ENCODE results near the gene RBBP6.

GRCh38 chr16:24555346-24555872, 16.0 kb downstream of the RBBP6 start:
- TF ChIP-seq CTCF (conservative IDR thresholded peaks at IDR 0.05) (no peak), EZH2 (IDR thresholded peaks at IDR 0.05; ENCODE audit: low read depth) (no peak)

All from PC-9 (cell line).